Dermis blood vessel endothelial cell (primary cell): ENCODE data around the gene PPIB. TPM values are rescaled to one million over a fixed set of nuclear protein-coding genes. Genes with fewer than 3 reads are reported as not detected.

ENCODE experiments used
- DNase-seq: peaks from one replicate; pipeline ENCODE4 v3.0.0; 2010
- total RNA-seq: library from RNA; depleted of rRNA; stranded (reverse); fragments of >200 nt; gene quantifications from 2 replicates; pipeline ENCODE4 v1.2.3, GENCODE V29; 2014

Gene PPIB
- 815 and 1,069 TPM in 2 replicates for total RNA-seq

- DNase-seq, result peak; percentile 98
Measured at GRCh38 chr15:64162869-64163658, at the start of gene PPIB. Gene PPIB (minus strand): TSS chr15:64163022. CDS start chr15:64162986, 36 bp downstream.

- DNase-seq, result no peak
Measured at GRCh38 chr15:64211696-64212095, 48.9 kb upstream of the PPIB start.

DNA sequence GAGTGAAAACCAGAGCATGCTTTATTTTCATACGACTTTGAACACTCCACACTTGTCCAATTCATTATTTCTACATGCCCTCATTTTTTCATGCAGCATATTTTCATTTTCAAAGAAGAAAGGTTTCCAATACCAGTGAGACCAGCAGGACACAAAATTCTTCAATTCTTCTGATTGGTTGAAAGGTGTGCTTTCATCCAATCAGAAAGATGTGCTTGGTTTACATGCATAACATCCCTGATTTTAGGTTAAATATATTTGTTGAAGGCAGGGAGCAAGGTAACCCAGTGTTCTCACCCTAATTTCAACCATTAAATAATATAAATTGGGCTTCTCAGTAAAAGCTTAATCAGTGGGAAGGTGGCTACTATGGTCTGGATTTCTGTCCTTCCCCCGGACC is 47.5 kb upstream of the PPIB start:
- DNase-seq, result no peak

DNA sequence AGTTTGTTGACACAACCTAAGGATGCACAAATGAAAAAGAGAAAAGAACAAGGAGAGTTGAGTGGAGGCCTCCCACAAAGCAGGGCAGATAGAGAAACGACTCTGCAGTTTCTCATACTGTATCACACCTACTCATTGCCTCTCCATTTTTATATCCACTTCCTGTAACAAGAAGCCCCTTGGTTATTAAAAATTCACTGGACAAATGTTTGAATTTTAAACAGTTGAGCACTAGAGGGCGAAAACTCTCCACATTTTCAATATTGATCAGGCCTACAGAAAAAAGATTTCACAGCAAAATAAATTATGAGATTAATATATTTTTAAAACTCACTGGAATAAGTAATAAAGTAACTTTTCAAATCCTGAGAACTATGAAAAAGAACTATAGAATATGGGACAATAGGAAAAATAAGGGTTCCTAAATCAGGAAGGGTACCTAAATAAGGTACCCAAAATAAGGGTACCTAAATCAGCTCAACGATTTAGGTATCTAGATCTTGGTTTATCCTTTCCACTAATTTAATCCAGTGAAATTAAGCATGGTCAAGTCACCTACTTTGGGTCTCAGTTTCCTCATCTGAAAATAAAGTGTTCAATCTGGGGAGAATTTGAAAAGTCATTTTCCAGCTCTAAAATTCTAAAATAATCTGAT is 47.0 kb upstream of the PPIB start:
- DNase-seq, result peak; percentile 71

DNA sequence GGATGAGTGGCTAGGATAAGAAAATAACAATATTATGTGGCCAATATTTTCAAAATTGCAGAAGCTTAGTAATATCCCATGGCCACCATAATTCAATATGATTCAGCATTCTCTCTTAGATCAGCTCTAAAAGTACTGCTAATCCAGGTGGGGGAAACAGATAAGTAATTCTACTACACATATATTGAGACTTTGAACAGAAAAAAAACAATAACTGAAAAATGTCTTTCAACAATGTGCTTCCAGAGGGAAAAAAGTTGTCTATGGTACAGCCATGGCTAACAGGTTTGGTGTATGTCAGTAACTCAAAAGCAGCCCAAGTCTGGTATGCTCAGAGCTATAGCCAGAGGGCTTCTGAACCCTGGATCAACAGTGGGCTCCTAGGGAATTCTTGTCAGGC is 42.4 kb upstream of the PPIB start:
- no peak for DNase-seq

GRCh38 chr15:64197425-64197824 is 34.6 kb upstream of the PPIB start:
- no peak for DNase-seq

DNA sequence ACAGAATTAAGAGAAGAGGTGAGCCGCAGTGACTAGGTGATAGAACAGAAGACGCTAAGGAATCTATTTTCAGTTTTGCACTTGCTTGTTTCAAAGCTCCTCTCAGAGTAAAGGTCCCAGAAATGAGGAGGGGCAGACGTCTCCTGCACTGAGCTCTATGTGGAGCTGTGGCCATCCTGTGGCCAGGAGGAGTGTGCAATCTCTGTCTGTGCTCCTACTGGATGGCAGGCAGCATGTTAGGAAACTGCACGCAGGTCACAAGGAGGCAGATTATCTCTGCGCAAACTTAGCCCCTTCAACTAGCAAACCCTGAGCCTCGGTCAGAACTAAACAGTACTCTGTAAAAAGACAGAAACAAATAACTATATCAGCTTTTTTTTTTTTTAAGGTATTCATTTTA is 31.1 kb upstream of the PPIB start:
- DNase-seq, result no peak

DNA sequence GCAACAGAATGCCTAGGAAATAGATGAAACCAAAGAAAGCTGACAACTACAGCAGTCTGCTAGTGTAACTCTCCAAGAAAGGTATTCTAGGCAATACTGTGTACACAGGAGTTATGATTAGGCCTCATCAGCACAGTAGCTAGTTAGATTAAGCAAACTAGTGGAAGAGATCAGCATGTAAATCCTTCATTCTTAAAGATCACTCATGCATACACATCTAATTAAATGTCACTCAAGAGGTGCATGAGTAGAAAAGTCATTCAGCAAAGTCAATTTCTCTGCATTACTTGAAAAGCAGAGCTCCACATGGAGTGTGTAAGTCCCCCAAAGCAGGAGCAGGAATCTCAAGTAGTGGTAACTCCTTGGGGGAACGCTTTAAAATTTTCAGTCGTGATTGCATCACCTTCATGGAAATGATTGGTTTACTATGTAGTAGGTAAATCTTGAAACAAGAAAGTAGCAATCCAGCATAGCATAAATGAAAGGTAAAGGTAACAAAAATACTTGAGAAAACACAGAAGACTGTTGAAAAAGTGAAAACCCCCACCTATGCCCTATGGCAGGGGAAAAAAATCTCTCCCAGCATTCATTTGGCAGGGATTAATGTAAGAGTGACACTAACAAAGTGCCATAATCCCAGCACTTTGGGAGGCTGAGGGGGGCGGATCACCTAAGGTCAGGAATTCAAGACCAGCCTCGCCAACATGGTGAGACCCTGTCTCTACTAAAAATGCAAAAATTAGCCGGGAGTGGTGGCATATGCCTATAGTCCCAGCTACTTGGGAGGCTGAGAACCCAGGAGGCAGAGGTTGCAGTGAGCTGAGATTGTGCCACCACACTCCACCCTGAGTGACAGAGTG is 29.4 kb upstream of the PPIB start:
- no peak for DNase-seq

GRCh38 chr15:64187396-64188191 is 24.8 kb upstream of the PPIB start:
- no peak for DNase-seq

GRCh38 chr15:64185146-64185911 is 22.5 kb upstream of the PPIB start:
- no peak for DNase-seq

DNA sequence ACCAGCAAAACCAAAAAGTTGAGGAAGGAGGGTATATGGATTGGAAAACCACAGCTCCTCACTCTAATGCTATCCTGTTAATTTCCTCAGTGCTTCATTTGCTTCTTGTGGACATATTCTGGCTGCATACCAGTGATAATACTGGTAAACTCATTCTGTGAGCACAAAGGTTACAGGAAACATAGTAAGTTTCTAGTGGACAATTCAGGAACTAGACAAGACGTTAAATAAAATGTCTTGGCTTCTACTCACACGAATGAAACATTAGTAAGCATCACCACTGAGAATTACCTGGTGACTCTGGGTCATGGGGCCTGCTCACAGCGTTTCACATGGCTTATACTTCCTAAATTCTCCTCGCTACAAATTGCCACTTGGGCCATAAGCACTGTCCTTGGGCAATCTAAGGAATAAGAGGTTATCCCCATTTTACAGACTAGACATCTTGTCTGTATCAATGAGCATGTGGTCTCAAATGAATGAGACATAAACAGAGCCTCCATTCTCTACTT is 20.1 kb upstream of the PPIB start:
- DNase-seq, result peak; percentile 26

GRCh38 chr15:64180235-64180824 is 17.5 kb upstream of the PPIB start:
- DNase-seq, result no peak

DNA sequence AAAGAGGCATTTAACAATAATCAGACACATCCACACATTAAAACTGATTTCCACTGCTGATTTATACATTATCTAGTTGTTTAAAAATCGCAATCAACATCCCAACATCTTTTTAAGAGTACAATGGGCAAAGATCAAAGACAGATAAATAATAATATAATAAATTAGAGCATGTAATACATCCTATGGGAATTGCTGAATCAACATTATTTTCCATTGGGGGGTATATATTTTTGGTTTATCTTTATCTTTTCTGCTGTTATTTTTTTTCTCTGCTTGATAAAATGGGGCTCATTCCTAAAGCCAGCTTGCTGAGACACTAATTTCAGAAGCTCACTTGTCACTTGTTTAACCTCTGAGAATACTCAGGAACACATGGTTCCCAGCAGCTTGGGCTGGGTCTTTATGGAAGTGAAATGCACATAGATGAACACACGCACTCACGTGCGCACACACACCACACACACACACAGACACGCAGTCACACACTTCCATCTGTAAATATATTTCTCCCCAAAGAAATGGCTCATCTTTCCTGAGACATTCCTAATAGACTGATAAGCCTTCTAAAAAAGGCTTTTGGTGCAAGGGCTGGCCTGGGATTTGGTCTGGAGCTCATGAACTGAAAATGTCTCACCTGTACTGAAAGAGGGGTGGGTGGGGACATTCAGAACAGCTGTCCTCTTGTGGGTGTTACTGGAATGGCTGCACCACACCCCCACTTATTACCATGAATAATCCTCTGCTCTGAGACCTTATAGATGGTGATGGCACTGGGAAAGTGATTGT is 3.5 kb upstream of the PPIB start:
- no peak for DNase-seq

DNA sequence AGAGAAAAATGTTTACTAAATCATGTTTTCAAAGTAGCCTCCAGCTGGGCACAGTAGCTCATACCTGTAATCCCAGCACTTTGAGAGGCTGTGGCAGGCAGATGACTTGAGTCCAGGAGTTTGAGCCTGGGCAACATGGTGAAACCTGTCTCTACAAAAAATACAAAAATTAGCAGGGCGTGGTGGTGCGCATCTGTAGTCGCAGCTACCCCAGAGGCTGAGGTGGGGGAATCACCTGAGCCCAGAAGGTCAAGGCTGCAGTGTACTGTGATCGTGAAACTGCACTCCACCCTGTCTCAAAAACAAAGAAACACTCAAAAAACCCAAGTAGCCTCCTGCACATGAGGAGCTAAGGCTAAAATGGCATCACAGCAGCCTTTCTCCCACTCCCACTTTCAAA is 1.6 kb upstream of the PPIB start:
- DNase-seq, result no peak

DNA sequence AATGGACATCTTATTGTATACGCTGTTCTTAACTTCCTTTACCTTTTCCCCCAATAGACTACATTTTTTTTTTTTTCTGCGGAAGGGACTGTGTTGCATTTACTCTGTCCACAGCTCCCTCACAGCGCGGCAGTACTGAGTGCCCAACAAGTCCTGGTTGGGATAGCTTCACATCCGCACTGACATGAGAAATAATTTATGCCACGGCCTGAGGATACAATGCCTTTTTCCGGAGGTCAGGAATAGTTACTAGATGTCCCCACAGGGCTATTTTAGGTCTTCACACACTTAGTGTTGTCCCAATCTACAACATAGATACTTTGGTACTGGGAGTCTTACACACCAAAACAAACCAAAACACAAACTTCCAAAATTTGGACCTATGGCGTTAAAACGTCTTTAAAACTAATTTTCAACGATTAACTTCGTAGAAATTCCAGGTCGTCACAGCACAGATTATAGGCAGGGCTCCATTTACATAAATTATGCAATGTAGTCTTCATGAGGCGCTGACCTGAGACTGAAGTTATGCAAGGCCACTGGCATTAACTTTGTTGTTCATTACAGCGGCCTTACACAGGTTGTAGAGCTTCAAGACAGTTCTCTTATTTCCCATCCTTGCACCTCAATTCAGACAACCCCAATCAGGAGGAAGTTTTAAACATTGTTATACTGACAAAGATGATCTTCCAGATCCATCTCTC is 989 bp upstream of the PPIB start:
- peak; percentile 65 for DNase-seq

GRCh38 chr15:64162478-64162868 is 349 bp downstream of the PPIB start:
- DNase-seq, result no peak

- no peak for DNase-seq
Measured at GRCh38 chr15:64161688-64162477, 939 bp downstream of the PPIB start.

DNA sequence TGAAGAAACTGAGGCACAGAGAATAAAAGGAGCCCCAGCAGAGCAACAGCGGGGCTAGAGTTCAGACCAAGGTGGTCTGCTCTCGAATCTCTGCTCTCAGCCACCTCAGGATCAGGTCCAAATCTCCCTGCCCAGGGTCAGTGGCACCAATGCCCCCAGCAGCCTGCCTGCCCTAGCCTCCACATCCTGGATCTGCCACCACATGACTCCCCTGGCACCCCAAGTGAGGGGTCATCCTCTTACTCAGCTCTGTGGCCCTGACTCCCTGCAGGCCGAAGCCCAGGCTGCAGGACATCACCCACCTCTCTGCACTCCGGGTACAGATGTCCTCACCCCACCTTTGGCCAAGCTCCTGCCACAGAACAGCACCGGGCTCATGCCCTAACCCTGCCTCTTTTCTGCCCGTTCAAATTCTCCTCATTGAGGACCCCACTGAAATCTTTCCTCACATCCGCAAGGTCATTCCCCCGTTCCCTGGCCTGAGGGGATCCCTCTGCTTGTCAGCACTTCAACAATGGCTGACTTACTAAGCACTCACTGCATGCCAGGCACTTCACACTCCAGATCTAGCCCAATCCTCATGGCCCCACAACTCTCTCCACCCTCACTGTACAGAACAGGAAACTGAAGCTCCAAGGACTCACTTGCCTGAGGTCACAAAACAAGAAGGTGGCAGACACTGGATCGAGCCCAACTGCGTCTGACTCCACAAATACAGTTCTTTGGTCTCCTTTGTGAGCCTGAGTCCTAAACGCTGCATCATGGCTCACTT is 4.3 kb downstream of the PPIB start:
- DNase-seq, result no peak
